ENCODE results near the gene ZNF554.

- no peak for TF ChIP-seq CTCF (IDR thresholded peaks at IDR 0.05)
- no peak for TF ChIP-seq POLR2AphosphoS5 (IDR thresholded peaks at IDR 0.05)
- no peak for TF ChIP-seq EP300 (IDR thresholded peaks at IDR 0.05)
- no peak for TF ChIP-seq POLR2A (IDR thresholded peaks at IDR 0.05)
These were observed 49.3 kb upstream of the ZNF554 start for GRCh38 chr19:2770055-2771013.

Data from suprapubic skin (tissue), 4 donors.